Stomach (tissue), 4 donors: Measurements from ENCODE around the gene NPAS2.

Experiments
- CTCF ChIP-seq, 7 experiments: fragments of 450-650 bp in 4 of 7; fragments of 200-600 bp in 3 of 7; sonication (generic) in 3 of 7; IDR thresholded peaks; one replicate each; pipeline ENCODE4 v1.5.1; 2016 to 2019; ENCODE audit warnings: antibody characterized with exemption in 7 of 7, control low read depth in 2 of 7, mild to moderate bottlenecking in 1 of 7
- EP300 ChIP-seq: sonication (generic); formaldehyde crosslinking; IDR thresholded peaks from one replicate; pipeline ENCODE4 v1.6.1; 2017; ENCODE audit warnings: antibody characterized with exemption
- POLR2A ChIP-seq, 4 donors: fragments of 450-650 bp; IDR thresholded peaks; one replicate each; pipeline ENCODE4 v1.6.1; 2016; ENCODE audit warnings: antibody characterized with exemption in 4 of 4, control low read depth in 2 of 4, mild to moderate bottlenecking in 1 of 4, moderate library complexity in 1 of 4
- POLR2AphosphoS5 ChIP-seq, 3 donors: sonication (generic); formaldehyde crosslinking; IDR thresholded peaks; one replicate each; pipeline ENCODE4 v1.6.1; 2016; ENCODE audit warnings: antibody characterized with exemption in 3 of 3

- no peak for TF ChIP-seq EP300
- no peak for TF ChIP-seq CTCF (IDR thresholded peaks at IDR 0.05)
- TF ChIP-seq POLR2AphosphoS5 (IDR thresholded peaks at IDR 0.05), result no peak
- no peak for TF ChIP-seq POLR2A (IDR thresholded peaks at IDR 0.05)
Observed at GRCh38 chr2:100905132-100905805, 85.3 kb downstream of the NPAS2 start.
